Activated CD4-positive, alpha-beta T cell treated with anti-CD3 and anti-CD28 coated beads, Interleukin-2, amount 50 U/mL, for 16 hours (primary cell): Measurements from ENCODE around the gene CFHR2.
"Not testable (repeated sequence)": the region's sequence is repeated elsewhere in the genome, so short reads cannot be mapped to it uniquely, and the experiment has no call there.

Experiments
- DNase-seq: peaks from one replicate; pipeline ENCODE4 v3.0.0-alpha.2; 2020

Gene CFHR2

GRCh38 chr1:196943568-196943967 is at the start of gene CFHR2:
Gene CFHR2, plus strand, starts transcription at chr1:196943738. Its CDS starts 143 bp downstream, at chr1:196943881.
- DNase-seq = not testable (repeated sequence)

GRCh38 chr1:196896355-196896754 is 47.2 kb upstream of the CFHR2 start:
- no peak for DNase-seq

- DNase-seq = no peak
Observed at GRCh38 chr1:196897158-196897828, 46.2 kb upstream of the CFHR2 start.

- no peak for DNase-seq
Observed at GRCh38 chr1:196902344-196902743, 41.2 kb upstream of the CFHR2 start.

GRCh38 chr1:196910215-196910614 is 33.3 kb upstream of the CFHR2 start:
- no peak for DNase-seq

GRCh38 chr1:196912283-196912682 is 31.3 kb upstream of the CFHR2 start:
- not testable (repeated sequence) for DNase-seq

- DNase-seq = not testable (repeated sequence)
Observed at GRCh38 chr1:196926839-196927238, 16.7 kb upstream of the CFHR2 start.

- not testable (repeated sequence) for DNase-seq
Observed at GRCh38 chr1:196932853-196933252, 10.7 kb upstream of the CFHR2 start.

- no peak for DNase-seq
Observed at GRCh38 chr1:196933531-196934189, 9.9 kb upstream of the CFHR2 start.

GRCh38 chr1:196941474-196941873 is 2.1 kb upstream of the CFHR2 start:
- DNase-seq = not testable (repeated sequence)

GRCh38 chr1:196951711-196952394 is 8.3 kb downstream of the CFHR2 start:
- DNase-seq = no peak

- no peak for DNase-seq
Observed at GRCh38 chr1:196954778-196955177, 11.2 kb downstream of the CFHR2 start.

- DNase-seq = no peak
Observed at GRCh38 chr1:196955926-196956325, 12.4 kb downstream of the CFHR2 start.

- DNase-seq = no peak
Observed at GRCh38 chr1:196960854-196961253, 17.3 kb downstream of the CFHR2 start.

- no peak for DNase-seq
Observed at GRCh38 chr1:196970182-196970581, 26.6 kb downstream of the CFHR2 start.

- no peak for DNase-seq
Observed at GRCh38 chr1:196976278-196976677, 32.7 kb downstream of the CFHR2 start.

GRCh38 chr1:196977278-196977677 is 33.7 kb downstream of the CFHR2 start, which contains the start of gene CFHR5:
Gene CFHR5, plus strand, starts transcription at chr1:196977556. Its CDS starts 109 bp downstream, at chr1:196977665.
- no peak for DNase-seq

- DNase-seq = no peak
Observed at GRCh38 chr1:196980859-196981258, 37.3 kb downstream of the CFHR2 start.

GRCh38 chr1:196982247-196982646 is 38.7 kb downstream of the CFHR2 start:
- DNase-seq = not testable (repeated sequence)

GRCh38 chr1:196991919-196992651 is 48.5 kb downstream of the CFHR2 start:
- DNase-seq = not testable (repeated sequence)

GRCh38 chr1:196993916-196994315 is 50.4 kb downstream of the CFHR2 start:
- no peak for DNase-seq

GRCh38 chr1:196997423-196997822 is 53.9 kb downstream of the CFHR2 start:
- no peak for DNase-seq

- no peak for DNase-seq
Observed at GRCh38 chr1:197001828-197002227, 58.3 kb downstream of the CFHR2 start.
